Common myeloid progenitor, CD34-positive (primary cell): Measurements from ENCODE around the gene DIP2C.

ENCODE experiments used
- CTCF ChIA-PET: fragments of 350-600 bp; sonication (Branson Sonifier 250); formaldehyde crosslinking; loops from one replicate; lab custom pipeline; 2021; ENCODE audit warnings: antibody characterized with exemption; lab: Charles Lee
- POLR2A ChIA-PET: fragments of 350-600 bp; sonication (Branson Sonifier 250); formaldehyde crosslinking; loops from one replicate; lab custom pipeline; 2021; ENCODE audit warnings: antibody characterized with exemption; lab: Charles Lee
- DNase-seq, 3 donors: peaks; one replicate each; pipeline versions ENCODE4 v3.0.0 to v3.0.0-alpha.2; 2013
- H3K27ac ChIP-seq, 2 experiments: 1 replicate in 1 of 2; 2 replicates in 1 of 2; pipeline ENCODE4 v1.7.0; 2013; ENCODE audit warnings: inconsistent platforms in 2 of 2, low read length in 2 of 2, mild to moderate bottlenecking in 2 of 2, low read depth in 1 of 2, moderate library complexity in 1 of 2; ENCODE audit not compliant: severe bottlenecking in 2 of 2, insufficient read depth in 1 of 2, poor library complexity in 1 of 2
- H3K27me3 ChIP-seq, 5 experiments: replicated peaks in 2 of 5; 1 replicate in 3 of 5; 2 replicates in 2 of 5; pipeline versions ENCODE4 v1.6.1 to v1.7.0; 2013; ENCODE audit warnings: low read length in 4 of 5, mild to moderate bottlenecking in 2 of 5, moderate library complexity in 2 of 5, inconsistent platforms in 1 of 5; ENCODE audit not compliant: insufficient read depth in 5 of 5, control insufficient read depth in 4 of 5
- H3K36me3 ChIP-seq, 4 experiments: 1 replicate in 2 of 4; 2 replicates in 2 of 4; pipeline versions ENCODE4 v1.6.1 to v1.7.0; 2013; ENCODE audit warnings: low read length in 3 of 4, control low read depth in 1 of 4, mild to moderate bottlenecking in 1 of 4; ENCODE audit not compliant: control insufficient read depth in 4 of 4, insufficient read depth in 4 of 4
- H3K4me1 ChIP-seq, 4 experiments: 1 replicate in 3 of 4; 2 replicates in 1 of 4; pipeline versions ENCODE4 v1.6.1 to v1.7.1; 2013; ENCODE audit warnings: low read length in 3 of 4, mild to moderate bottlenecking in 3 of 4, control low read depth in 1 of 4, inconsistent platforms in 1 of 4, moderate library complexity in 1 of 4; ENCODE audit not compliant: control insufficient read depth in 4 of 4, insufficient read depth in 4 of 4; ENCODE audit errors: control extremely low read depth in 1 of 4
- H3K4me3 ChIP-seq, 7 experiments: 1 replicate in 4 of 7; 2 replicates in 3 of 7; pipeline versions ENCODE4 v1.5.1 to v1.7.0; 2013; ENCODE audit warnings: mild to moderate bottlenecking in 7 of 7, low read length in 6 of 7, moderate library complexity in 6 of 7, inconsistent platforms in 2 of 7, low read depth in 2 of 7, control low read depth in 1 of 7; ENCODE audit not compliant: insufficient read depth in 4 of 7, control insufficient read depth in 1 of 7; ENCODE audit errors: extremely low read depth in 1 of 7
- H3K9me3 ChIP-seq, 5 experiments: 1 replicate in 4 of 5; 2 replicates in 1 of 5; pipeline versions ENCODE4 v1.6.1 to v1.7.1; 2013; ENCODE audit warnings: low read length in 4 of 5, mild to moderate bottlenecking in 2 of 5, inconsistent platforms in 1 of 5, low read depth in 1 of 5, moderate library complexity in 1 of 5; ENCODE audit not compliant: control insufficient read depth in 4 of 5, insufficient read depth in 2 of 5; ENCODE audit errors: control extremely low read depth in 1 of 5
- WGBS: methylation state at CpG from one replicate; pipeline ENCODE4 v1.1.5; 2013; ENCODE audit not compliant: insufficient coverage; 5-methylcytosine and 5-hydroxymethylcytosine counted together

The DIP2C gene

GRCh38 chr10:554182-554848, 135.2 kb downstream of the DIP2C start:
- WGBS, result 76% methylated on average over 7 of the region's 8 CpGs
- no peak for DNase-seq
- peaks cover 0 to 49% (median 8%) of the 10 kb centered on the region in 5 experiments for H3K27me3 ChIP-seq
- POLR2A ChIA-PET, result no interaction called here
- H3K4me1 ChIP-seq, result peaks cover 0 to 5% (median 2%) of the 10 kb centered on the region in 4 experiments
- H3K36me3 ChIP-seq, result no peaks in the 10 kb centered on the region
- no peak overlapping the region for H3K27ac ChIP-seq
- no peak overlapping the region for H3K4me3 ChIP-seq
- no peaks in the 10 kb centered on the region for H3K9me3 ChIP-seq
- CTCF ChIA-PET, result no interaction called here

DNA sequence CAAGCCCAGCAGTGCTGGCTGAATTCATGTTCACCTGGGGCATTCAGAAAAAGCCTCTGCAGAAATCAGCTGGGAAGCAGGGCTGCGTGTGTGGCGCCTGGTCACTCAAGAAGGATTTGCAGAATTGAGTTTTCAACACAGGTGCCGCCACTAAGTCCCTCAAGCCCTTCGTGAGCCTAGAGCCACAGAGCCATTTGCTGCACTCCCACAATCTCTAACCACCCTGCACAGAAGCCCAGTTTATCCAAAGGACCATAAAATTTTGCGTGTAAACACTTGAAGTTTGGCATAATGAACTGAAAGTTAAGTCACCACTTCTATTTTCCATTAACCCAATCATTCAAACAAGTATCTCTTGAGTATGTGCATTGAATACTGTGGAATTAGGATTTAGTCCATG, 136.2 kb downstream of the DIP2C start:
- WGBS, result 95% methylated on average over 4 of the region's 5 CpGs
- no peaks in the 10 kb centered on the region for H3K36me3 ChIP-seq
- POLR2A ChIA-PET, result no interaction called here
- peaks cover 0 to 5% (median 2%) of the 10 kb centered on the region in 4 experiments for H3K4me1 ChIP-seq
- no peak overlapping the region for H3K27ac ChIP-seq
- no peak overlapping the region for H3K4me3 ChIP-seq
- CTCF ChIA-PET, result no interaction called here
- peaks cover 0 to 60% (median 8%) of the 10 kb centered on the region in 5 experiments for H3K27me3 ChIP-seq
- H3K9me3 ChIP-seq, result no peaks in the 10 kb centered on the region
- no peak for DNase-seq

GRCh38 chr10:552679-553078, 136.8 kb downstream of the DIP2C start:
- H3K36me3 ChIP-seq, result no peaks in the 10 kb centered on the region
- 96% methylated on average over 8 of the region's 8 CpGs for WGBS
- DNase-seq, result no peak
- H3K27ac ChIP-seq, result no peak overlapping the region
- H3K4me3 ChIP-seq, result no peak overlapping the region
- H3K4me1 ChIP-seq, result peaks cover 0 to 5% (median 2%) of the 10 kb centered on the region in 4 experiments
- CTCF ChIA-PET, result no interaction called here
- no peaks in the 10 kb centered on the region for H3K9me3 ChIP-seq
- peaks cover 0 to 64% (median 8%) of the 10 kb centered on the region in 5 experiments for H3K27me3 ChIP-seq
- POLR2A ChIA-PET, result no interaction called here

- ChIA-PET CTCF (interaction anchor here (1.6 kb wide), 1 partner anchor 10 kb away, joined by 3 read pairs; no protein-coding TSS in a partner anchor), POLR2A (interaction anchor here (0.6 kb wide), 1 partner anchor 41 kb away, joined by 4 read pairs; no protein-coding TSS in a partner anchor)
- Histone ChIP-seq H3K27me3 (peaks cover 0 to 68% (median 8%) of the 10 kb centered on the region in 5 experiments), H3K4me1 (no peaks in the 10 kb centered on the region), H3K36me3 (no peaks in the 10 kb centered on the region), H3K27ac (no peak overlapping the region), H3K9me3 (no peaks in the 10 kb centered on the region), H3K4me3 (no peak overlapping the region)
- DNase-seq, result no peak
- WGBS, result 89% methylated on average over 16 of the region's 19 CpGs
Observed at GRCh38 chr10:551373-552252, 137.9 kb downstream of the DIP2C start.

- Histone ChIP-seq H3K4me3 (no peak overlapping the region), H3K36me3 (no peaks in the 10 kb centered on the region), H3K4me1 (no peaks in the 10 kb centered on the region), H3K9me3 (no peaks in the 10 kb centered on the region), H3K27ac (no peak overlapping the region), H3K27me3 (peaks cover 3 to 68% (median 8%) of the 10 kb centered on the region in 5 experiments)
- 92% methylated on average over 15 of the region's 20 CpGs for WGBS
- ChIA-PET CTCF (interaction anchor here (1.6 kb wide), 1 partner anchor 10 kb away, joined by 3 read pairs; no protein-coding TSS in a partner anchor), POLR2A (no interaction called here)
- DNase-seq, result no peak
Observed at GRCh38 chr10:550665-551372, 138.6 kb downstream of the DIP2C start.

DNA sequence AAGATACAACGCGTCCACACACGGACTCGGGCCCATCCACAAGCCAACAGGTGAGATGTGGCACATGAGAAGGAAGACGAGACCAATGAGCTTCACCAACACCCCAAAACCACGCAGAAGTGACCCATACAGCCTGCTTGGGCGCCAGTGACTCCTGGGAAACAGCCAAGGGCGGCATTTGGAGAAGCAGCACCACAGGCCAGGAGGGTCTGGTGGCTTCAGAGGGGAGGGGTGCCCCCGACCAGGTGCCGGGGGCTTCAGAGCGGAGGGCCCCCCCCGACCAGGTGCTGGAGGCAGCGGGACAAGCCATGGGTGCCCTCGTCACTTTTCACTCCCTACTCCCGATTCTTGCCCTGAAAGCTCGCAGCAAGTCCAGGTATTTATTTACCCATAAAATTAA, 140.1 kb downstream of the DIP2C start:
- POLR2A ChIA-PET, result no interaction called here
- CTCF ChIA-PET, result no interaction called here
- DNase-seq, result no peak
- WGBS, result 95% methylated on average over 10 of the region's 16 CpGs
- Histone ChIP-seq H3K27me3 (peaks cover 3 to 57% (median 4%) of the 10 kb centered on the region in 5 experiments), H3K4me3 (no peak overlapping the region), H3K4me1 (no peaks in the 10 kb centered on the region), H3K9me3 (no peaks in the 10 kb centered on the region), H3K36me3 (no peaks in the 10 kb centered on the region), H3K27ac (no peak overlapping the region)
